NCI-H226 (cell line): ENCODE results near the gene PTPN20.
"Not testable (repeated sequence)": the region's sequence is repeated elsewhere in the genome, so short reads cannot be mapped to it uniquely, and the experiment has no call there.

Experiments
- DNase-seq: peaks from one replicate; pipeline ENCODE4 v3.0.0-alpha.2; 2015

The PTPN20 gene

DNA sequence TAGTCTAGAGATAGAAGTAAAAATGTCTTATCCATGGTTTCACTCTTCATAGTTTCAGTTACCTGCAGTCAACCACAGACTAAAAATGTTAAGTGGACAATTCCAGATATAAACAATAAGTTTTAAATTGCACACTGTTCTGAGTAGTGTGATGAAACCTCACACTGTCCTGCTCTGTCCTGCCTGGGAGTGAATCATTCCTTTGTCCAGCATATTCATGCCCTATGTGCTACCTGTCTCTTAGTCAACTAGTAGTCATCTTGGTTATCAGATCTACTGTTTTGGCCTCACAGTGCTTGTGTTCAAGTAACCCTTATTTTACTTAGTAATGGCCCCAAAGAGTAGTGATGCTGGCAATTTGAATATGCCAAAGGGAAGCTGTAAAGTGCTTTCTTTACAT is 49.5 kb downstream of the PTPN20 start:
- not testable (repeated sequence) for DNase-seq

DNA sequence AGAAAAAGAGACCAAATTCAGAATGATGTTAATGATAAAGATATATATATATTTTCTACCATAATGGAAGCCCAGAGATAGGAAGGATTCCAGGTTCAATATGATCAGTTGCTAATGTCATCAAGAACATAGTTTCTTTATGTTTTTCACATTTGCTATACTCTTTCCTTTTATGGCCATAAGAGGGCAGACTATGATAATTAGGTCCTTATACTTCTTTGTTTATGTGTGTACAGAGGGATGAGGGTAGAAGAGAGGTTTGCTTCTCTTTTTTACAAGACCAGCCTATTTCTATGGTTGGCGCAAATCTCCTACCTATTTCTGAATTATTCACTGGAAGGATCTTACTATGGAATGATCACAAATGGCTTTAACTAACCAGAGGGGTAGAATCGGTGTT is 52.1 kb downstream of the PTPN20 start:
- not testable (repeated sequence) for DNase-seq

DNA sequence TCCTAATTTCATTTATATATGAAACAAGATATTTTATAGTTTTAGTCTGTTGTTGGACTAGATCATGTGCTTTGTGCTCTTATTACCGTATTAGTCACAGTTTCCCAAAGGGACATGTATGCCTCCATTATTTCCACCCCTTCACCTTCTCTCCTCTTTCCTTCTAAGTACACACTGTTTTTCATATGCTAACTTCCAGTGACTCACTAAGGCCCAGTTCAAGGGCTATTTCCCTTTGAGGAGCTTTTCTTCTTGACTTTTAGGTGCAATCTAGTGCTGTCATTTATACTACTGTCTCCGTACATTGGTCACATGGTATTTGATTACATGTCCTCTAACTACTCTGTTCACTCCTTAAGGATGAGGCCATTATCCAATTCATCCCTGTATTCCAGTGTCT is 55.8 kb downstream of the PTPN20 start:
- not testable (repeated sequence) for DNase-seq

DNA sequence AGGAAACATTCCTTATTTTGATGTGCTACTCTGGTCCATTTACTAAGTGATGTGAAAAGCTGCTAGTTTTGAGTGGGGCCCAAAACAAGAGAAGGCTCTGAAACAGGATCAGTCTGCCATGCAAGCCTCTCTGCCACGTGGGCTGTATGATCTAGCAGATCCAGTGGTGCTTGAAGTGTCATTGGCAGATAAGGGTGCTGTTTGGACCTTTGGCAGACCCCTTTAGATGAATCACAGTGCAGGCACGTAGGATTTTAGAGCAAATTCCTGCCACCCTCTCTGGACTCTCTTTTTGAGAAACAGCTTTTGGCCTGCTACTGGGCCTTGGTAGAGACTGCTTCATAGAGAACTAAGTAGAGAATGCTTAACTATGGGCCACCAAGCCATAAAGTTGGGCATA is 69.0 kb downstream of the PTPN20 start:
- not testable (repeated sequence) for DNase-seq

DNA sequence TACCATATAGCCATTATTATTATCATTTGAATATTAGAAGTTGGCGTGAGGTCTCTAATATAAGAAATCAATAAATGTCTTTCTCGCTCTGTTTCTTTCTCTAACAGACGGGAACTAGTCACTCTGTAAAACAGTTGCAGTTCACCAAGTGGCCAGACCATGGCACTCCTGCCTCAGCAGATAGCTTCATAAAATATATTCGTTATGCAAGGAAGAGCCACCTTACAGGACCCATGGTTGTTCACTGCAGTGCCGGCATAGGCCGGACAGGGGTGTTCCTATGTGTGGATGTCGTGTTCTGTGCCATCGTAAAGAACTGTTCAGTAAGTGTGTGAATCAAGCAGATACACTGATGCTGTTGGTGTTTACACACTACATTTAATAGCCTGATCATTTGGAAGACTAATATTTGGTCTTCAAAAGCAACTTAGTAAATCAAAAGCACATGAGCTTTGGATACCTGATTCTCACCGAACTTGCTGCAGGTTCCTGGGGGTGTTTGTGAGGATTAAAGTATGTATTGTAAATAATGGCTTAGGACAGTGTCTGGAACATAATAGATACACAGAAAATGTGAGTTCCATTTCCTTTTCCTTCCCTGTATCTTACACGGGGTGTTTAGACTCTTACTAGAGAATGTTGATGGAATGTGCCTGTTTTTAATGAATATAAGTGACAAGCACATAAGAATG is 76.2 kb downstream of the PTPN20 start:
- DNase-seq, result not testable (repeated sequence)

DNA sequence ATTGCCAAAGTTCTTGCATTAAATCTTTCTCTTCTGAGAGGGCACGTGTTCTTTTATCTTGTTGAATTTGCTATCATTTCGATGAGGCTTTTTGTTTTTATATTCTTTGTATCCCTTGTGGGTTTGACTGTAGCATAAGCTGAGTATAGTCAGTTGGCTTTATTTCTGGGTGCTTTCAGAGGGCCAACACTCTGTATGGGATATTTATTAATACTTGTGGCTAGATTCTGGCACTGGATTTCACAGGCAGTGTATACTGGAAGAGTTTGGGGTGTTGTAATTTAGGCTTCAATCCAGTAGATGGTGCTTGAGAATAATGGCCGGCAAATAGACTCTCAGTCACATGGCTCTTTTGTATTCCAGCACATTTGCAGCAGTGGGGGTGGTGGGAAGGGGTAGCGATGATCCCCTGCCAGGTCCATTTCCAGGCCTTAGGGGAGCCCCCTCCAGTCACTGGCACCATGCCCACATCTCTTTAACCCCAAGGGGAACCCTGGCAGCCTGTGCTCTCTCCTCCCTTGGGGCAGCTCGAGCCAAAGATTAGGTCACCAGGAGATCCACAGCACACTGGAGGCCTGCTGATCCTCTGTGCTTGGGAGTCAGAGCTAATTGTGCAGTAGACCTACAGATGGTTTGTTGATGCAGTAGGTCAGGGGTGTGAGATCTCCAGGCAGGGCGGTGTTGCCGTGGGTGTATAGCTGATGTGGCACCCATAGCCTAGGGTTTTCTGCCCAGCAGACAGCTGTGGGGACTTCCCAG is 81.8 kb downstream of the PTPN20 start:
- DNase-seq, result peak; percentile 21

DNA sequence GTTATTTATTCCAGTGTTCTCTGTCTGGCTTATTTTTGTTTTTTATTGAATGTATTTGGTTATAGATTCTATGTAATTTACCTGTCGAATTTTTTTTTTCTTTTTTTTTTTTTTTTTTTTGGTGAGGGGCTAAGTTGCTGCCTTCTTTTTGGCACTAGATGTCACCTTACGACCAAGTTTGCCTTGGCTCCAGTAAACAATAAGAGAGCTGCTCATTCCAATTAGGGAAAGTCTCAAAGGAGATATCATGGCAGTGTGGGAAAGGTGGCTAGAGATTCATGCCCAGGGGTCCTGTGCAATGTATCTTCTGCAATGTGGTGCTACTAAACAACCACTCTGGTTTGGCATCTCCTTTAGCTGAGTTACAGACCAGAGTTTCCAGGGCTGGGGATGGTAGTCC is 84.0 kb downstream of the PTPN20 start:
- DNase-seq, result no peak

DNA sequence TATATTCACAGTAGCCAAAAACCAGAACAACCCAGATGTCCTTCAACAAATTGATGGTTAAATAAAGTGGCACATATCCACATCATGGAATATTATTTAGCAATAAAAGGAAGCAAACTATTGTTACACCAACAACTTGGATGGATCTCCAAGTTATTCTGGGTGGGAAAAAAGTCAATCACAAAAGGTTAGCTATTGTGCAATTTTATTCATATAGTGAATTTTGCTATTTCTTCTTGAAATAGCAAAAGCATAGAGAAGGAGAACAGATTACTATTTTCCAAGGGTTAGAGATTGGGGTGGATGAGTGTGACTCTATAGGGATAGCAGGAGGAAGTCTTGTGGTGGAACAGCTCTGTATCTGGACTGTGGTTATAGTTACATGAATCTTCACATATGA is 87.0 kb downstream of the PTPN20 start:
- DNase-seq, result no peak

DNA sequence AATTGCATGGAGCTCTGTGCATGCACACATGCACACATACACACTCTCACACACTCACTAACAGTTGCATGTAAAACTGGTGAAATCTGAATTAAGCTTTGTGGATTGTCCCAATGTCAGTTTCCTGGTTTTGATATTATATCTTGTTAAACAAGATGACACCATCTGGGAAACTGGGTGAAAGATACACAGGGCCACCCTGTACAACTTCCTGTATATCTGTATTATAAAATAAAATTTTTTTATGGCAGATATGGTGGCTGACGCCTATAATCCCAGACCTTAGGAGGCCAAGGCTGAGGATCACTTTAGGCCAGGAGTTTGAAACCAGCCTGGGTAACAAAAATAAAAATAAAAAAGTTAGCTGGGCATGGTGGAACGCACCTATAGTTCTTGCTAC is 87.4 kb downstream of the PTPN20 start:
- no peak for DNase-seq

DNA sequence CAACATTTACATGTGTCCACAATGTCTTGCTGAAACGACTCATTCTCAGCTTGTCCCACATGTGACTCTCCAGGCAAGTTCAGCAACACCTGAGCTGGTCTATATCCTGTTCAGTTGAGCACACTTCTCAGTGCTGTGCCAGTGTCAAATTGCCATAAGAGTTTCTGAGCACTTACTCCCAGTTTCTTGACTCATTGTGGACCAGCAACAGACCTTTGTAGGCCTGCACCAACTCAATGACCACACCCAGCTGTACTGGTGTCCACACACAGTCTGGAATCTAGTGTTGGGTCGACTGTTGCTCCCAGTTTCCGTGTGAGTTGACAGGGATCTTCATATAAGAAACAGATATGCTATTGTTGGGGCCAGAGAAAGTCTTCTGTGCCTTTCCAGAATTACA is 88.0 kb downstream of the PTPN20 start:
- DNase-seq, result no peak

DNA sequence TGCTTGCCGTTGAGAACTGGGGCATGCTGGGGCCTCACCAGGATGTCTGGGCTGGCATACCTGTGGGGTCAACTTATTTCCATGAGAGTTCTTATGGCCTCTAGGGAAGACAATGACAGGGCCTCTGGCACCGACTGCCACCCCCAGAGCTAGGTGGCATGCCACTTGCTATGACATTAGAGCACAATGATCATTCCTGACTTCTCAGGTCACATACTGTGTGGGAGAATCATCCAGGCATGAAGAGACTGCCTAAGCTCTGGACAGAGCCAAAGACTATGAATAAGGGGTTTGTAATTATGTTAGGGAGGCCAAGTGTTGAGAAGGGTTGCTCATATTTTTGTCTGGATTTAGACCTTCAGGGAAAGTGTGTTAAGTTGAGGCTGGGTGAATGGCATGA is 97.5 kb downstream of the PTPN20 start:
- no peak for DNase-seq

DNA sequence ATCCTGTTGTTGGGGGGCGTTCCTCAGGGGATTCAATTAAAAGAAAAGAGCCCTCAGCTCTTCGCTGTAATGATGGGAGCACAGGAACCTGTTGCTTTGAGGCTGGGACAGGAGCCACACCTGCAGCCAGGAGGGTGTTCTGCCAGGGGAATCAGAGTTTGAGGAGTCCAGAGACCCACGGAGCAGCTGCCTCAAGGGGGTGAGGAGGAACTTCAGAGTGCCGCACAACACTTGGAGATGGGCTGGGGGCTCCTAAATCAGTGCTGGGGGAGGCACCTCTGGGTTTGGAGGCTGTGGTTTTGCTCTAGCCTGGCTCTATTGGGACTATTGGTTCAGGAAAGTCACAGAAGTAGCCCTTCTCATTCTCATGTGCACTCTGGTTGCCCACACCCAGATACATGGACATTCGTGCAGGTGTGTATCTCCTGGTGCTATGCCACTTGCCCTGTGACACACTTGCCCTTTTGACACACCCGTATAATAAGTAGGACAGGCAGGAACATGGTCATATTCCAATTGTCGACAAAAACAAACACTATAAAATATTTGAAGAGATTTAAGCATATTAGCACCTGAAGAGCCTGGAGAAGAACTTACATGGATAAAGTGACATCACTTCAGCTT is 98.1 kb downstream of the PTPN20 start:
- DNase-seq, result no peak

DNA sequence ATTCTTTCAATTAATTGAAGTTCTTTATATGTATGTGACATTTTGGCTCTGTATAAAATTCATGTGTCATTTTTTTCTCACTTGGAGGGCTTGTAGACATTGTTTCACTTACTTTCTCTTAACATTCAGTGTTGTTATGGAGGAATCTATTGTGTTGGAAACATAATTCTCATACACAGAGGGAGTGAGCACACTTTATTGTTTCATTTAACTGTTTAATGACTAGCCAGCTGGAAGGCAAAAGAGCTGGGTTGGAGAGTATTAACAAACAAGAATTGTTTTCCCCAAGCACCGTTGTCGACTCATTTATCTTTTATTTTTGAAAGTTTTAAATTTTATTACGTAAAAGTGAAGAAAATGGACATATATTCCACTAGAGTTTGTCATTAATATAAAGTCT is 98.8 kb downstream of the PTPN20 start:
- DNase-seq, result no peak

DNA sequence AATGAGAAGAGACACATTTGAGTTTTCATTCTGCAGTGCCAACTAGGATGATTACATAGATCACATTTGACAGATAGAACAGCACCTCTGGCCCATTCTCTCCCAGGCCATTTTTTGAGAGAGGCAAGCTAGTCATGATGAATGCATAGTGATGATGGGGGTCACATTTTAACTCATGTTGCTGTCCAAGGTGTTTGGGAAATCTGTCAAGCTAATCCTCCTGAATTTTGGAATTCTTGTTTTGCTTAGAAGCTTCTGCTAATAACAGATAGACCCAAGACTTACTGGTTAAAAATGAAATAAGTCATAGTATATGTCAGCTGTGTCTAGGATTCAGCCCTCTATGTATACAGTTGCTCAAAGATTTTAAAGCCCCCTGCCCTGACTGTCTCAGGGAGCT is 101.0 kb downstream of the PTPN20 start:
- DNase-seq, result no peak

DNA sequence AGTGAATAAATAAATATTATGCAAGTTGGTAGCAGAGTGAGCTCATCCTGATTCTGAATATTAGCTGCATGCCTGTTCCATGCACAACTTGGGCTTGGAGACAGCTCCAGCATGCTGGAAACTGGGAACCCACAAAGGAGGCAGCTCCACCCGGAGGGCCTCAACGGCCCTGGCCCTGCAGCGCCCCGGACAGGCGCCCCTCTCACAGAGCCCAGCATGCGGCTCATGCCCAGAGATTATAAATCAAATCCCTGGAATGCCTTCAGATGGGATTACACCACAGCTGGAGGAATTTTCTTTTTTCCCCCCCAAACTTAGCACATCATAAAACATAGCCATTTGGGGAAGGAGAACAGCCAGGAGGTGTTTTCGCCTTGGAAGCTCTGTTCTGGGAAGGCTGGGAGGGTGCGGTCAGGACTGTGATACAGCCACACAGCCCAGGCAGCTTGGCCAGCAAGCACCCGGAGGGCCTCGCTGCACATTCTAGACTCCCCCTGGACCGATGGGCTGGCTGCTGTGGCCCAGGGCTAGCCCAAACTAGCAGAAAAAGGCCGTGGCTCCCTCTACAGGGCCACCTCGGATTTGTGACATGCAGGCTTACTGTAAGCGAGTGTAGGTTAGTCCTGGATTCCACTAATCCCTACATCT is 102.4 kb downstream of the PTPN20 start:
- no peak for DNase-seq

DNA sequence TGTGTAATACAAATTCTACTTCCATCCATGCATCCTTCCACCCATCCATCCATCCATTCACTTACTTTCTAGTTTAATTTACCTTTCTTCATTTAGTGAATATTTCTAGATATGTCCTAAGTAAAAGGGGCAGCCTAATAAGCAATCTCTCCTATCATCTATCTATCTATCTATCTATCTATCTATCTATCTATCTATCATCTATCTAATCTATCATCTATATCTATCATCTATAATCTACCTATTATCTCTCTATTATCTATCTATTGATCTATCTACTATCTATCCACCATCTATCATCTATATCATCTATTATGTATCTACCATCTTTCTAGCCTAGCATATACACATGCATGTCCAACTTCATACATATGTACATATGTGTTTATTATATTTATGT is 104.2 kb downstream of the PTPN20 start:
- no peak for DNase-seq

DNA sequence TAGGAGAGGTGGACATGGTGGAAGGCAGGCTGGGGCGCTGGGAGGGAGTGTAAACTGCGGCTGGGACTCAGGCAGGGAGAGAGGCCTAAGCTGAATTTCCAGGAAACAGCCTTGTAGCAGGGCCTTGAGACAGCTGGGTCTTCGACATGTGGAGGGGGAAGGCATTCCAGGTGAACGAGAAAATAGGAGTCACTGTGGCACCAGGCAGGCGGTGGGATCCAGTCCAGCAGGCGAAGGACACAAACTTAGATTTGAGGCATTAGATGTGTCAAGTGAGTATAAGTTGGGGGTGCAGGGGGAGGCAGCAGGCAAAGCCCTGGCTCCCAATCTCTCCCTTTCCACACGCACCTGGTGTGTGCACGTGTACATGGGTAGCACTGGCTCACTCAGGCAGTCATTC is 105.3 kb downstream of the PTPN20 start:
- no peak for DNase-seq

DNA sequence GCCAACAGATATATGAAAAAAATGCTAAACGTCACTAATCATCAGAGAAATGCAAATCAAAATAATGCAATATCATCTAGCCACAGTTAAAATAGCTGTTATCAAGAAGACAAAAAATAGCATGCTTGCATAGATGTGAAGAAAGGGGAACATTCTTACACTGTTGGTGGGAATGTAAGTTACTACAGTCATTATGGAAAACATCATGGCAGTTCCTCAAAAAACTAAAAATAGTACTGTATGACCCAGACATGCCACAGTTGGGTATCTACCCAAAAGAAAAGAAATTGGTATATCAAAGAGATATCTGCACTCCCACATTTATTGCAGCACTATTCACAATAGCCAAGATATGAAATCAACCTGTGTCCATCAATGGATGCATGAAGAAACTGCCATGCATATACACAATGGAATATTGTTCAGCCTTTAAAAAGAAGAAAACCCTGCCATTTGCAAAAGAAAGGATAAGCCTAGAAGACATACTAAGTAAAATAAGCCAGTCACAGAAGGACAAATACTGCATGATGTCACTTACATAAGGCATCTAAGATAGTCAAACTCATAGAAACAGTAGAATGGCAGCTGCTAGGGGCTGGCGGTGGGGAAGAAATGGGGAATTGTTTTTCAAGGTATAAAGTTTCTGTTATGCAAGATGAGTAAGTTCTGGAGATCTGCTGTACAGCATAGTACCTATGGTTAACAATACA is 107.0 kb downstream of the PTPN20 start:
- no peak for DNase-seq

DNA sequence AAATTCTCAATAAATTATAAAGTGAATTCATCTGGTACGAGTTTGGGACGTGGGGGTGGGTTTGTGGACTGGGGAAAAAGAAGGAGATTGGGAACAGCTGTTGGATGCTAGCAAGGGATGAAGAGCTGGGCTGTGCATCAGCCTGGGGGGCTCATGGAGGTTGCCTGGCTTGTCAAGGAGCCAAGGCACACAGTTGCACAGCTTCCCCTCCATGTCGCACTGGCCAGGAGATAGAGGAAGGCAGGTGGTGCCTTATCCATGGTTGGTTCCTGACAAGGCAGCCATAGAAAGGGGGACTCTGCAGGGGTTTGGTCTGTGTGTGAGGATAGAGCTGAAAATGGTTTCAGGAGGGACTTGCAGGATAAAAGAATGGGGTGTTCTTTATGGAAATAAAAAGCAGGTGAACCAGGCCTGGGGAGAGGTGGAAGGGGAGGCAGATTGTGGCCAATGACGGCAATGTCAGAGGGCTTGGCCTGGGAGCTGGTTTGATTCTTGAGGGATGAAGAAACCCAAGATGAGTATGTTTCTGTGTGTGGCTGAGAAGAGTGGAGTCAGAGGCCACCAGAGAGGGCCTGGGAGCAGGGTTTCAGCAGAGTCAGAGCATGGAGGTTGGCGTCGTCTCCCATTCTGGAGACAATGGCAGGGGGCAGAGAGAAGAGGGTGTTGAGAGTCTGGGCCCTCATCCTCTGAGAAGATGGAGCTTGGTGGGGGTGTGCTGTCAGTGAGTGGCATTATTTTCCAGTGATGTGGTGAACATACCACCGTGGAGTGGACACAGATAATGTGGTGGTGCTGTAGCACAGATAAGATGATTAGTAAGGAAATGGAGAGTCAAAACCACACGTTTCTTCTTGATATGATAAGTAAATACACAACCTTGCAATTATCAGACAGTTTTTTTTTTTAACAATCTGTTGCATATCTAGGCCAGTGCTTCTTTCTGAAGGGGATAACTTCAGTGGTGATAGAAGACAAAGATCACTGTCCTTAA is 108.2 kb downstream of the PTPN20 start:
- no peak for DNase-seq

DNA sequence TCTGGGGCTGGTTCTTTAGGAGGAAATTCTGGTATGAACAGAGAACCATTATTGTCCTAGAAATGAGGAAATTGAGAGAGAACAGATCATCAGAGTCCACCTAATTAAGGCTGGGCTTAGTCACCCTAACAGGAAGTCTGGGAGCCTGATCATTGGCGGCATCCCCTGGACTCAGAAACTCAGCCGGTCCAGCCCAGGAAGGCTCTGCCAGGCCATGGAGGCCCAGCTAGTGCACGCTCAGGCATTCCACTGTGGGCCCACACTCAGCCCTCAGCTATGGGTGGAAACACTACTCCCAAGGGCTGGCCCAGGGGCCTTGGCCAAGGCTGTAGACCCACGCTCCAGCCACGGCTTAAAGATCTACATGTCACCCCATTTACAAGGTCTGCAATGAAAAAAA is 109.2 kb downstream of the PTPN20 start:
- no peak for DNase-seq

DNA sequence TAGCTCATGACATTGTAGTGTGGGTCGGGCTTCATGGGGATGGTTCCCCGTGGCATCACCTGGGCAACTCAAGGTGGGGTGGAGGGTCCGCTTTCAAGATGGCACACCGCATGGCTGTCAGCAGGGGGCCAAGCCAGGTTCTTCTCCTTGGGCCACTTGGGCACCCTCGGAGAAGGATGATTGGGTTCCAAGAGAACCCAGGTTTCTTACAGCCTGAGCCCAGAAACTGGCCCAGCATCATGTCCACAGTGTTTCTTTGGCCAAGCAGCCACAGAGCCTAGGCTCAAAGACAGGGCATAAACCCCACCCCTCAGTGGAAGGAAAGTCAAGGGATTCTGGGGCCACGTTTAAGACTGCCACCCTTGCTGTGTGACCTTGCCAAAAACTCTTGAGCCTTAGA is 110.6 kb downstream of the PTPN20 start:
- no peak for DNase-seq
